ENCODE data around the gene BDKRB1.

- TF ChIP-seq CTCF (conservative IDR thresholded peaks at IDR 0.05 in 1 of 2, IDR thresholded peaks at IDR 0.05 in 1 of 2; ENCODE audit: low read depth in 1 of 2, low read length in 2 of 2), result no peak
- no peak for TF ChIP-seq EZH2 (IDR thresholded peaks at IDR 0.05; ENCODE audit: low read length, missing control alignments)
These were observed 42.0 kb upstream of the BDKRB1 start for GRCh38 chr14:96213871-96214465.

Data from fibroblast of lung (primary cell).